HG02973 (cell line): ENCODE data around the gene CHST11.

Experiments
- ATAC-seq: cut with Tn5 transposase; IDR thresholded peaks from one replicate; pipeline ENCODE4 v1.9.1; 2021; ENCODE audit warnings: moderate library complexity; ENCODE audit not compliant: unreplicated experiment

The CHST11 gene

DNA sequence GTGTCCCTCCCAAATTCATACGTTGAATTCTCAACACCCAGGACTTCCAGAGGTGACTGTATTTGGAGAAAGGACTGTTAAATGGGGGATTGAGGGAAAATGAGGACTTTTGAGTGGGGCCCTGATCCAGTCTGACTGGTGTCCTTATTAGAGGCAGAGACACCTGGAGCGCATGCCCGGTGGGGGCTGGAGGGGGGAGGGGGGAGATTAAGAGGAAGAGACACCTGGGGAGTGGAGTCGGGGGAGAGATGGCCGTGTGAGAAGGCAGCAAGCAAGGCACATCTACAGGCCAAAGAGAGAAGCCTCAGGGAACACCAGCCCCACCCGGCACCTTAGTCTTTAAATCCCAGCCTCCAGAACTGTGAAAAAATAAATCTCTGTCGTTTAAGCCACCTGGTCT, 291.6 kb downstream of the CHST11 start:
- no peak for ATAC-seq

DNA sequence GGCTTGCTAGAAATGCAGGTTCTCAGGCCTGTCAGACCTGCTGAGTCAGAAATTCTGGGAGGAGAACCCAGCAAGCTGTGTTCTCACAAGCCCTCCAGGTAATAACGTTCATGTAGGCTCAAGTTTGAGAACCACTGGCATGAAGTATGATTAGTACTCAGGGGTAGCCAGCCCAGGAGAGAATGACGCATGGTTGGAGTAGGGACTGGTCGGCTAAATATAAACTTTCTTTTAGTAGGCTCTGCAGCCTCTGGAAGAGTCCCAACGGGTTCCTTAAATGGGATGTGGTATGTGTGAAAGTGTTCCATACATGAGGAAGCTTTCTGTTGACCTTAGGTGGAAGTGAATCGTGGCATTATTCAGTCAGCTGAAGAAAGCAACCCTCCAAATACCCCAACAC, 292.0 kb downstream of the CHST11 start:
- ATAC-seq = no peak

- no peak for ATAC-seq
Observed at GRCh38 chr12:104749545-104749944, 292.8 kb downstream of the CHST11 start.

DNA sequence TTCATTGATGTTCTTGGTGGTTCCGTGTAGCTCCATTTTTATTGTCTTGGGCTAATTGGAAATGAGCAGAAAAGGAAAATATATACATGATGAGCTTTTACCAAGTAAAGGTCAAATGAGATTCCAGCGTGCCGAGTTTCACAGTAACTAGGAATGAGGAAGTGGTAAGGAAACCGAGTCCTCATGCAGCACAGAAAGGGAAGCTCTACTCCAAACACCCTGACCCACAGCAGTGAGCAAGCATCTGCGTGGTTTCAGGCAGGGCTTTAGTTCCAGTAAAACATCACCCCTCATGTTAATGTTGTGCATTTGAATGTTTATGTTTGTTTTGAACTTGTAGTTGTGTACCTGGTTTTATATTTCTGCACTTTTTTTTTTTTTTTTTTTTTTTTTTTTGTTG, 293.3 kb downstream of the CHST11 start:
- peak; percentile 66 for ATAC-seq

GRCh38 chr12:104751120-104751519, 294.4 kb downstream of the CHST11 start:
- ATAC-seq = no peak

- peak; percentile 57 for ATAC-seq
Observed at GRCh38 chr12:104751594-104751993, 294.8 kb downstream of the CHST11 start.

GRCh38 chr12:104752016-104752415, 295.3 kb downstream of the CHST11 start:
- ATAC-seq = no peak

GRCh38 chr12:104752881-104753280, 296.1 kb downstream of the CHST11 start:
- ATAC-seq = no peak

GRCh38 chr12:104756901-104757300, 300.2 kb downstream of the CHST11 start:
- ATAC-seq = no peak

- ATAC-seq = no peak
Observed at GRCh38 chr12:104758771-104759170, 302.0 kb downstream of the CHST11 start.

- ATAC-seq = no peak
Observed at GRCh38 chr12:104761091-104761490, 304.3 kb downstream of the CHST11 start.

- no peak for ATAC-seq
Observed at GRCh38 chr12:104761611-104762010, 304.9 kb downstream of the CHST11 start.

- peak; percentile 51 for ATAC-seq
Observed at GRCh38 chr12:104763168-104763805, 306.5 kb downstream of the CHST11 start.

DNA sequence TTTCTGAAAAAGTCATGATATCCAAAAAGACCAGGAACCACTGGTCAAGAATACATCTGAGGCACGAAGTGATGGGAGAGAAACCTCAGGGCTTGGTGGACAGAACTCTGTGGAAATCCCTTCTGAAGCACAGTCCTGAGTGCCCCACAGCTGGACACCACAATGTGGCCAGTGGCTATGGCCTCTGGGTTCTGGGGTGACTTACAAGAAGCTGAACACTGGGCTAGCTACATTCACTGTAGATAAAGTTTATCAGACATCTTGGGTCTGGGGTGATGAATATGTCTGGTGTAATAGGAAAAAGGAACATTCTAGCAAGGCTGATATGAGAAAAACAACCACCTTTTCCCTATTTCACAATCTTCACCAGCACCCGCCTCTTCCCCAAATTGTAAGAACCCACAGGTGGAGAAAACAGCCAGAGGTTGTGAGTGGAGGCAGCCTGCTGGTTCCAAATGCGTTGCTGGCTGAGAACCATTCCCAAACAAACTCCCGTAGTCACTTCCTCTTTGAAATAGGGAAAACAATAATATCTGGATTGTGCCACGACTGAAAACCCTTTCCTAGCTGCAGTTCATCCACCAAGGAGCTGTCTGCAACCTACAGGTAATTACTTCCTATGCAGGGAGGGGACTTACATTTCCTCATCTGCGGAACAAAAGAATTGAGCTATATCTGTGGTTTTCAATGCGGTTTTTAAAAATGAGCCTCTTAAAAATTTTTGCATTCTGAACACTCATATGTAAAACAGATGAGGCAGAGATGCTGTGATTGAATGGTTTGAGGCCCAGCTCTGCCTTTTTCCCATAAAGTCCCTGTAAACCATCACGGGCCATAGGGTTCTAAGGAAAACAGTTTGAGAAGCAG, 307.7 kb downstream of the CHST11 start:
- no peak for ATAC-seq

DNA sequence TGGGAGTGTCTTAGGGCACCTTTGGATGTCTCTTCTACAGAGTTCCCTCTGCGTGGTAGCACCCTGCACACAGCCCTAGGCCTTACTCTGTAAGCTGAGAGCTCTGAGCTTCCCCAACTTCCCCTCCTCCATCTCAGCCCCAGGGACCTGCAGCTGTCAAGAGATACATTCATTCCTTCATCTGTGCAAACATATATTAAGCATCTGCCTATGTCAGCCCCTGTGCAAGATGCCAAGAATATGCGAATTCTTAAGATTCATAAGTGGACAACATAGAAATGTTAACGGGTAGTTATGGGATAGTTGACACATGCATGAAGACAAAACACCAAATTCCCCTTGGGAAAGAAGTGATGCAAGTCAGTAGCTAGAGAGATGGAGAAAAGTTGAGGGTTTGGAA, 310.5 kb downstream of the CHST11 start:
- ATAC-seq = no peak

- no peak for ATAC-seq
Observed at GRCh38 chr12:104768033-104768432, 311.3 kb downstream of the CHST11 start.

GRCh38 chr12:104769144-104769561, 312.4 kb downstream of the CHST11 start:
- ATAC-seq = no peak

DNA sequence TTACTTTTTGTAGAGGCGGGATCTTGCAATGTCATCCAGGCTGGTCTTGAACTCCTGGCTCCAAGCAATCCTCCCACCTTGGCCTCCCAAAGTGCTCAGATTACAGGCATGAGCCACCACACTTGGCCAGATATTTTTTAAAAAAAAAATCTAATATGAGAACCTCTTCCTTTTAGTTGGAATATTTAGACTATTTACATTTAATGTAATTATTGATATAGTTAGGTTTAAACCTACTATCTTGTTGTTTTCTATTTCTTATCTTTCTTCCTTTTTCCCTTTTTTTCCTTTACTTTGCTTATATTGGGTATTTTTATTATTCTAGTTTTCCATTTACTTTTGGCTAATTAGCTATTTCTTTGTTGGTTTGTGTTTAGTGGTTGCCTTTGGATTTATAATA, 315.6 kb downstream of the CHST11 start:
- no peak for ATAC-seq

DNA sequence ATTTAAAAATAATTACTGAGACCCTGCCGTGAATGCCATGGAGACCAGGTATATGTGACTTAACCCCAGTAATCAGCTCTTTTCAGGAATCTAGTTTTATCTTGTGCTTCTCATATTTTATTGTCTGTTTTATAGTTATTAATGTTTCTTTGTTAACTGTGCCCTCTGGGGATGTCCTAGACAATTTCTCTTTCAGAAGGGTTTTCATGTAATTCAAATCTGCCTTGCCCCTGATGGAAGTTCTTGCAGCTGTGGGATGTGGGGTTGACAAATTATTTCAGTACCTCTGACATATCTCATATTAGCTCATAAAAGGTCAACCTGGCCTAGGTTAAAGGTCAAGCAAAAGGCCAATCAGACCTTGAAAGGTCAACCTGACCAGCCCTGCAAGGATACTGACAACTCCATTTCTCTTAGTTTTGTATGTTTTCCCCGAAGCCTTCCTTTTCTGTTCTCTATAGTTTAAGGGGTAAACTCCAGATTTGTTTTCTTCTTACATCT, 319.0 kb downstream of the CHST11 start:
- no peak for ATAC-seq

DNA sequence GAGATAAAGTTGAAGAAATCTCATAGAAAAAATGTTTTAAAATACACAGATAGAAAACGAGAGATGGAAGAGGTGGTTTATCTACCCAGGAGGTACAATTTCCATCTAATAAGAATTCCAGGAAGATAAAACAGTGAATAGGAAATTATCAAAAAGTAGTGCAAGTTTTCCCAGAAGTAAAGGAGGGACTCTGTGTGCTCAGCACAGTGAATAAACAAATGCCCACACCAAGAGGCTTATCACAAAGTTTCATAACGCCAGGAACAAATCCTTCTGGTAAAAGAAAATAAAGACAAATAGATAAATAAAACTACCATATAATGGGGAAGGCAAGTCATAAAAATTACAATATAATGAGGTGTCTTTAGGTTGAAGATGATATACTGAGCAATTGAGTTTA, 322.4 kb downstream of the CHST11 start:
- no peak for ATAC-seq

DNA sequence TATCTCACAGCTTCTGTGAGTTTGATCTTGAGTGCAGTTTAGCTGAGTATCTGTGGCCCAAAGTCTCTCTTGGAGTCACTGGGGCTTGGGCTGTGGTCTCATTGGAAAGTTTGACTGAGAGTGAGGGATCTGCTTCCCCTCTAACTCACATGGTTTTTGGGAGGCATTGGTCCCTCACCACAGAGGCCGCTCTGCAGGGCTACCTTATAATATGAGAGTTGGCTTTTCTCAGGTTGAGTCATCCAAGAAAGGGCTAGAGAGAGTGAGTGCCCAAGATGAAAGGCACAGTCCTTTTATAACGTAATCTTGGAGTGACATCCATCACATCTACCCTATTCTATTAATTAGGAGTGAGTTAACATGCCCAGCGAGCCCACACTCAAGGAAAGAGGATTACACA, 325.5 kb downstream of the CHST11 start:
- ATAC-seq = no peak

DNA sequence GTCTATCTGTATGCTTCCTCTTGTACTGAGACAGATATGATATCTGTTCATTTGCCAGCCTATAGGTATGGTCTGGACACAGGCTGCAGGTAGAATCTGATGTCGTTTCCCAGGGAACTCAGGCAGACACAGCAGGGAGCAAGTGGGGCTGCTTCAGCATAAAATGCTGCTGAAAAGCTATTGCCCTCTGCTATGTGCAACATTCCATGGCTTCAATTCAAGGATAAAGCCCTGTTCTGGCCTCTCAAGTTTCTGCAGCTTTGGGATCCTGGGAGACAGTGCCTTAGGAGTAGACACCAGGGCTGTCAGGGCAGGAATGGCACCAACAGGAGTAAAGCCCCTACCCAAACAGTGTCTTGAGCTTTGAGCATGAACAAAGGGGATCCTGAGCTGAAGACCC, 327.8 kb downstream of the CHST11 start:
- no peak for ATAC-seq
